ENCODE results near the gene ADAMTSL2.

The ADAMTSL2 gene

GRCh38 chr9:133578524-133579441 lies 44.3 kb downstream of the ADAMTSL2 start:
- TF ChIP-seq REST (IDR thresholded peaks at IDR 0.05; ENCODE audit: insufficient read depth in 1 of 2, low read depth in 2 of 2, low read length in 2 of 2) (no peak), TAF1 (IDR thresholded peaks at IDR 0.05; ENCODE audit: borderline replicate concordance, insufficient read depth, low read length) (no peak), POLR2AphosphoS5 (IDR thresholded peaks at IDR 0.05; ENCODE audit: low read depth, low read length) (no peak), SIN3A (IDR thresholded peaks at IDR 0.05; ENCODE audit: borderline replicate concordance, insufficient read depth, low read length) (no peak), FOXP2 (optimal IDR thresholded peaks at IDR 0.05; ENCODE audit: borderline replicate concordance, extremely low read depth, extremely low read length, insufficient read depth) (no peak)

GRCh38 chr9:133579601-133580418 lies 45.3 kb downstream of the ADAMTSL2 start:
- TF ChIP-seq POLR2AphosphoS5 (IDR thresholded peaks at IDR 0.05; ENCODE audit: low read depth, low read length) = no peak
- TF ChIP-seq TAF1 (IDR thresholded peaks at IDR 0.05; ENCODE audit: borderline replicate concordance, insufficient read depth, low read length) = no peak
- no peak for TF ChIP-seq REST (IDR thresholded peaks at IDR 0.05; ENCODE audit: insufficient read depth in 1 of 2, low read depth in 2 of 2, low read length in 2 of 2)
- TF ChIP-seq FOXP2 (optimal IDR thresholded peaks at IDR 0.05; ENCODE audit: borderline replicate concordance, extremely low read depth, extremely low read length, insufficient read depth) = no peak
- TF ChIP-seq SIN3A (IDR thresholded peaks at IDR 0.05; ENCODE audit: borderline replicate concordance, insufficient read depth, low read length) = no peak

GRCh38 chr9:133580419-133580738 lies 45.9 kb downstream of the ADAMTSL2 start:
- no peak for TF ChIP-seq REST (IDR thresholded peaks at IDR 0.05; ENCODE audit: insufficient read depth in 1 of 2, low read depth in 2 of 2, low read length in 2 of 2)
- TF ChIP-seq SIN3A (IDR thresholded peaks at IDR 0.05; ENCODE audit: borderline replicate concordance, insufficient read depth, low read length) = no peak
- no peak for TF ChIP-seq FOXP2 (optimal IDR thresholded peaks at IDR 0.05; ENCODE audit: borderline replicate concordance, extremely low read depth, extremely low read length, insufficient read depth)
- no peak for TF ChIP-seq POLR2AphosphoS5 (IDR thresholded peaks at IDR 0.05; ENCODE audit: low read depth, low read length)
- no peak for TF ChIP-seq TAF1 (IDR thresholded peaks at IDR 0.05; ENCODE audit: borderline replicate concordance, insufficient read depth, low read length)

GRCh38 chr9:133581011-133581410 lies 46.5 kb downstream of the ADAMTSL2 start:
- TF ChIP-seq TAF1 (IDR thresholded peaks at IDR 0.05; ENCODE audit: borderline replicate concordance, insufficient read depth, low read length) (no peak), REST (IDR thresholded peaks at IDR 0.05; ENCODE audit: insufficient read depth in 1 of 2, low read depth in 2 of 2, low read length in 2 of 2) (no peak), POLR2AphosphoS5 (IDR thresholded peaks at IDR 0.05; ENCODE audit: low read depth, low read length) (no peak), SIN3A (IDR thresholded peaks at IDR 0.05; ENCODE audit: borderline replicate concordance, insufficient read depth, low read length) (no peak), FOXP2 (optimal IDR thresholded peaks at IDR 0.05; ENCODE audit: borderline replicate concordance, extremely low read depth, extremely low read length, insufficient read depth) (no peak)
